HepG2 (cell line): ENCODE measurements around the gene SIRPA. TPM values are rescaled to one million over a fixed set of nuclear protein-coding genes. Genes with fewer than 3 reads are reported as not detected.

ENCODE experiments used
- HBP1 ChIP-seq: IDR thresholded peaks from 2 replicates; pipeline ENCODE4 v1.6.1; 2016; ENCODE audit warnings: low read depth, control low read depth
- KDM5B ChIP-seq: sonication (generic); formaldehyde crosslinking; IDR thresholded peaks from 2 replicates; pipeline ENCODE4 v1.4.0; 2020; ENCODE audit warnings: missing genetic modification reagents, mild to moderate bottlenecking, borderline replicate concordance
- MAF1 ChIP-seq: sonication (generic); formaldehyde crosslinking; IDR thresholded peaks from 2 replicates; pipeline ENCODE4 v1.5.0; 2020; ENCODE audit warnings: missing genetic modification reagents, borderline replicate concordance
- MBD4 ChIP-seq: IDR thresholded peaks from 2 replicates; pipeline ENCODE4 v1.6.1; 2012; ENCODE audit warnings: low read length, inconsistent platforms, borderline replicate concordance
- MIER3 ChIP-seq: IDR thresholded peaks from 2 replicates; pipeline ENCODE4 v1.6.1; 2016; ENCODE audit warnings: missing compliant biosample characterization, borderline replicate concordance
- NONO ChIP-seq, 2 experiments: fragments of 450-650 bp in 1 of 2; sonication (generic) in 1 of 2; formaldehyde crosslinking in 1 of 2; IDR thresholded peaks in 1 of 2; conservative IDR thresholded peaks in 1 of 2; 2 replicates each; pipeline versions ENCODE4 v1.6.1 to v1.8.0; 2017 to 2022; ENCODE audit warnings: mild to moderate bottlenecking in 1 of 2, missing genetic modification reagents in 1 of 2, moderate library complexity in 1 of 2
- NR0B2 ChIP-seq: sonication (generic); formaldehyde crosslinking; IDR thresholded peaks from 2 replicates; pipeline ENCODE4 v1.4.0; 2020; ENCODE audit warnings: mild to moderate bottlenecking, missing genetic modification reagents
- RBAK ChIP-seq: sonication (generic); formaldehyde crosslinking; IDR thresholded peaks from 2 replicates; pipeline ENCODE4 v1.5.1; 2020; ENCODE audit warnings: mild to moderate bottlenecking, missing genetic modification reagents
- RELA ChIP-seq: sonication (generic); formaldehyde crosslinking; IDR thresholded peaks from 2 replicates; pipeline ENCODE4 v1.4.0; 2020; ENCODE audit warnings: missing genetic modification reagents
- REXO4 ChIP-seq: sonication (generic); formaldehyde crosslinking; IDR thresholded peaks from 2 replicates; pipeline ENCODE4 v1.8.0; 2022; ENCODE audit warnings: missing genetic modification reagents, mild to moderate bottlenecking, borderline replicate concordance
- SP5 ChIP-seq: IDR thresholded peaks from 2 replicates; pipeline ENCODE4 v1.6.1; 2016; ENCODE audit warnings: low read depth, borderline replicate concordance
- TFE3 ChIP-seq: IDR thresholded peaks from 2 replicates; pipeline ENCODE4 v1.6.1; 2016
- TGIF2 ChIP-seq: IDR thresholded peaks from 2 replicates; pipeline ENCODE4 v1.6.1; 2016; ENCODE audit warnings: control low read depth, missing compliant biosample characterization
- ZFP36 ChIP-seq: fragments of 150-350 bp; IDR thresholded peaks from 2 replicates; pipeline ENCODE4 v1.6.1; 2018; ENCODE audit warnings: borderline replicate concordance, low read length, low read depth; ENCODE audit not compliant: partially characterized antibody
- ZNF383 ChIP-seq: sonication (generic); formaldehyde crosslinking; IDR thresholded peaks from 2 replicates; pipeline ENCODE4 v1.4.0; 2020; ENCODE audit warnings: missing genetic modification reagents, mild to moderate bottlenecking, borderline replicate concordance
- ZNF414 ChIP-seq: sonication (generic); formaldehyde crosslinking; IDR thresholded peaks from 2 replicates; pipeline ENCODE4 v1.5.0; 2020; ENCODE audit warnings: missing genetic modification reagents
- ZNF660 ChIP-seq: sonication (generic); formaldehyde crosslinking; IDR thresholded peaks from 2 replicates; pipeline ENCODE4 v1.5.1; 2020; ENCODE audit warnings: mild to moderate bottlenecking, low read depth, missing genetic modification reagents, borderline replicate concordance
- polyA plus RNA-seq, 8 experiments: library from polyadenylated mRNA; depleted of rRNA in 3 of 8; stranded (reverse) in 7 of 8; unstranded in 1 of 8; fragments of >200 nt; fragmentation: Illumina TruSeq in 4 of 8; extraction: Trizol in 4 of 8; gene quantifications; 2 replicates each; pipeline versions ENCODE4 v1.2.1 to v1.2.3, GENCODE V29; 2011 to 2016; ENCODE audit warnings: low read depth in 4 of 8, missing spikeins in 1 of 8, mixed read lengths in 1 of 8; ENCODE audit not compliant: insufficient read depth in 1 of 8
- total RNA-seq, 5 experiments: library from RNA; depleted of rRNA; stranded (reverse); fragments of >200 nt; fragmentation: Illumina TruSeq; extraction: Trizol; gene quantifications; 2 replicates each; pipeline ENCODE4 v1.2.3, GENCODE V29; 2016; ENCODE audit warnings: low read depth in 1 of 5
- TF ChIP-seq, protein P1 (sequence below): sonication (generic); formaldehyde crosslinking; IDR thresholded peaks from 2 replicates; pipeline ENCODE4 v1.4.0; 2020; ENCODE audit warnings: missing genetic modification reagents, borderline replicate concordance
- TF ChIP-seq, protein P2 (sequence below): sonication (generic); formaldehyde crosslinking; IDR thresholded peaks from 2 replicates; pipeline ENCODE4 v1.5.0; 2020; ENCODE audit warnings: missing genetic modification reagents, mild to moderate bottlenecking, borderline replicate concordance

SIRPA gene
- total and polyA plus RNA-seq, 2 of the 13 experiments (the other 11 are each of a cell fraction or from before 2014, with no cell fraction given) = 7.2 to 17.6 TPM

DNA sequence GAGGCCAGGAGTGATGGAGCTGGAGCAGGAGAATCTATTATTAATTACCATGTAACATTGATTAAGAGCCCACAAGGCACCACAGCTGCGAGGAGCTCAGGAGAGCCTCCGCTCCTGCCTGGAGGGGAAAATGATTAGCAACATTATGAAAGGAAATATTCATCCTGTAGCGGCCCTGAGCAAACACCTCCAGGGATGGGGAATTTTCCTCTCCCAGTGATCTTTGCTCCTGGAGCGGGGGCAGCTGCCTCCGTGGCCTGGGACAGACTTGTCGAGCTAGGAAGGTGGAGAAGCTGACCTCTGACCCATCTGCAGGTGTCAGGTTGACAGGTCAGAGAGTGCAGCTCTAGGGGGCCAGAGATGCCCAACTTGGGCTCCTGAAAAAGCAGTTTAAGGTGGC, 40.1 kb upstream of the SIRPA start (continued):
- TF ChIP-seq NONO (IDR thresholded peaks at IDR 0.05) = no peak
- 0 out of 2 replicates have a peak, but pooled peaks have one; percentile 45 for TF ChIP-seq NONO (CRISPR knock-in tag; conservative IDR thresholded peaks at IDR 0.05)
- TF ChIP-seq ZNF660 (CRISPR knock-in tag) = no peak
- TF ChIP-seq NR0B2 (CRISPR knock-in tag) = no peak
- TF ChIP-seq KDM5B (CRISPR knock-in tag) = no peak
- no peak for TF ChIP-seq ZNF414 (CRISPR knock-in tag)
- TF ChIP-seq RBAK (CRISPR knock-in tag) = no peak
- TF ChIP-seq, protein P1, sequence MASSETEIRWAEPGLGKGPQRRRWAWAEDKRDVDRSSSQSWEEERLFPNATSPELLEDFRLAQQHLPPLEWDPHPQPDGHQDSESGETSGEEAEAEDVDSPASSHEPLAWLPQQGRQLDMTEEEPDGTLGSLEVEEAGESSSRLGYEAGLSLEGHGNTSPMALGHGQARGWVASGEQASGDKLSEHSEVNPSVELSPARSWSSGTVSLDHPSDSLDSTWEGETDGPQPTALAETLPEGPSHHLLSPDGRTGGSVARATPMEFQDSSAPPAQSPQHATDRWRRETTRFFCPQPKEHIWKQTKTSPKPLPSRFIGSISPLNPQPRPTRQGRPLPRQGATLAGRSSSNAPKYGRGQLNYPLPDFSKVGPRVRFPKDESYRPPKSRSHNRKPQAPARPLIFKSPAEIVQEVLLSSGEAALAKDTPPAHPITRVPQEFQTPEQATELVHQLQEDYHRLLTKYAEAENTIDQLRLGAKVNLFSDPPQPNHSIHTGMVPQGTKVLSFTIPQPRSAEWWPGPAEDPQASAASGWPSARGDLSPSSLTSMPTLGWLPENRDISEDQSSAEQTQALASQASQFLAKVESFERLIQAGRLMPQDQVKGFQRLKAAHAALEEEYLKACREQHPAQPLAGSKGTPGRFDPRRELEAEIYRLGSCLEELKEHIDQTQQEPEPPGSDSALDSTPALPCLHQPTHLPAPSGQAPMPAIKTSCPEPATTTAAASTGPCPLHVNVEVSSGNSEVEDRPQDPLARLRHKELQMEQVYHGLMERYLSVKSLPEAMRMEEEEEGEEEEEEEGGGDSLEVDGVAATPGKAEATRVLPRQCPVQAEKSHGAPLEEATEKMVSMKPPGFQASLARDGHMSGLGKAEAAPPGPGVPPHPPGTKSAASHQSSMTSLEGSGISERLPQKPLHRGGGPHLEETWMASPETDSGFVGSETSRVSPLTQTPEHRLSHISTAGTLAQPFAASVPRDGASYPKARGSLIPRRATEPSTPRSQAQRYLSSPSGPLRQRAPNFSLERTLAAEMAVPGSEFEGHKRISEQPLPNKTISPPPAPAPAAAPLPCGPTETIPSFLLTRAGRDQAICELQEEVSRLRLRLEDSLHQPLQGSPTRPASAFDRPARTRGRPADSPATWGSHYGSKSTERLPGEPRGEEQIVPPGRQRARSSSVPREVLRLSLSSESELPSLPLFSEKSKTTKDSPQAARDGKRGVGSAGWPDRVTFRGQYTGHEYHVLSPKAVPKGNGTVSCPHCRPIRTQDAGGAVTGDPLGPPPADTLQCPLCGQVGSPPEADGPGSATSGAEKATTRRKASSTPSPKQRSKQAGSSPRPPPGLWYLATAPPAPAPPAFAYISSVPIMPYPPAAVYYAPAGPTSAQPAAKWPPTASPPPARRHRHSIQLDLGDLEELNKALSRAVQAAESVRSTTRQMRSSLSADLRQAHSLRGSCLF (CRISPR knock-in tag) = no peak
- TF ChIP-seq MAF1 (CRISPR knock-in tag) = no peak; the same call in 1 of the 2 replicates
- no peak for TF ChIP-seq ZNF383 (CRISPR knock-in tag)
- TF ChIP-seq MIER3 (CRISPR knock-in tag) = peak; percentile 38; the same call in 1 of the 2 replicates
- peak; percentile 59; the same call in 1 of the 2 replicates for TF ChIP-seq RELA (CRISPR knock-in tag)
- TF ChIP-seq TFE3 (CRISPR knock-in tag) = 0 out of 2 replicates have a peak, but pooled peaks have one; percentile 30
- TF ChIP-seq SP5 (CRISPR knock-in tag) = no peak
- TF ChIP-seq REXO4 (CRISPR knock-in tag) = no peak
- no peak for TF ChIP-seq MBD4
- no peak for TF ChIP-seq TGIF2 (CRISPR knock-in tag)
- TF ChIP-seq HBP1 (CRISPR knock-in tag) = no peak
- TF ChIP-seq ZFP36 = no peak
- TF ChIP-seq, protein P2, sequence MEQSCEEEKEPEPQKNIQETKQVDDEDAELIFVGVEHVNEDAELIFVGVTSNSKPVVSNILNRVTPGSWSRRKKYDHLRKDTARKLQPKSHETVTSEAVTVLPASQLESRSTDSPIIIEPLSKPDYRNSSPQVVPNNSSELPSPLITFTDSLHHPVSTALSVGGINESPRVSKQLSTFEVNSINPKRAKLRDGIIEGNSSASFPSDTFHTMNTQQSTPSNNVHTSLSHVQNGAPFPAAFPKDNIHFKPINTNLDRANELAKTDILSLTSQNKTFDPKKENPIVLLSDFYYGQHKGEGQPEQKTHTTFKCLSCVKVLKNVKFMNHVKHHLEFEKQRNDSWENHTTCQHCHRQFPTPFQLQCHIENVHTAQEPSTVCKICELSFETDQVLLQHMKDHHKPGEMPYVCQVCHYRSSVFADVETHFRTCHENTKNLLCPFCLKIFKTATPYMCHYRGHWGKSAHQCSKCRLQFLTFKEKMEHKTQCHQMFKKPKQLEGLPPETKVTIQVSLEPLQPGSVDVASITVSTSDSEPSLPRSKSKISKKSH (CRISPR knock-in tag) = no peak
